Stomach (tissue), 19 donors: ENCODE measurements around the gene IGBP1. TPM values are rescaled to one million over a fixed set of nuclear protein-coding genes. Genes with fewer than 3 reads are reported as not detected.

ENCODE experiments used
- DNase-seq, 2 donors: peaks; one replicate each; pipeline versions ENCODE4 v3.0.0 to v3.0.0-alpha.2; 2013 to 2019
- H3K27ac ChIP-seq, 5 donors: fragments of 200-600 bp in 4 of 5; sonication (generic) in 4 of 5; one replicate each; pipeline ENCODE4 v1.5.1; 2013 to 2019; ENCODE audit warnings: mild to moderate bottlenecking in 1 of 5, moderate library complexity in 1 of 5
- H3K27me3 ChIP-seq, 3 donors: fragments of 200-600 bp; sonication (generic); one replicate each; pipeline ENCODE4 v1.5.1; 2017 to 2019; ENCODE audit warnings: mixed run types in 1 of 3
- H3K36me3 ChIP-seq, 4 donors: fragments of 200-600 bp; sonication (generic); 1 replicate in 3 of 4; 2 replicates in 1 of 4; pipeline ENCODE4 v1.5.1; 2016 to 2019
- H3K4me1 ChIP-seq, 4 donors: fragments of 200-600 bp; sonication (generic); one replicate each; pipeline ENCODE4 v1.5.1; 2016 to 2019
- H3K4me3 ChIP-seq, 4 donors: fragments of 200-600 bp; sonication (generic) in 3 of 4; one replicate each; pipeline ENCODE4 v1.5.1; 2016 to 2019; ENCODE audit warnings: mild to moderate bottlenecking in 1 of 4
- H3K9me3 ChIP-seq, 4 donors: fragments of 200-600 bp; sonication (generic); one replicate each; pipeline ENCODE4 v1.5.1; 2016 to 2019
- EP300 ChIP-seq: sonication (generic); formaldehyde crosslinking; IDR thresholded peaks from one replicate; pipeline ENCODE4 v1.6.1; 2017; ENCODE audit warnings: antibody characterized with exemption
- POLR2A ChIP-seq, 4 donors: fragments of 450-650 bp; IDR thresholded peaks; one replicate each; pipeline ENCODE4 v1.6.1; 2016; ENCODE audit warnings: antibody characterized with exemption in 4 of 4, control low read depth in 2 of 4, mild to moderate bottlenecking in 1 of 4, moderate library complexity in 1 of 4
- POLR2AphosphoS5 ChIP-seq, 3 donors: sonication (generic); formaldehyde crosslinking; IDR thresholded peaks; one replicate each; pipeline ENCODE4 v1.6.1; 2016; ENCODE audit warnings: antibody characterized with exemption in 3 of 3
- WGBS, 5 donors: extraction: QIAGEN DNeasy Blood & Tissue Kit in 3 of 5; methylation state at CpG; one replicate each; pipeline versions ENCODE4 v1.1.5 to v1.1.7; 2013 to 2018; 5-methylcytosine and 5-hydroxymethylcytosine counted together
- intact Hi-C: fragments of 100-400 bp; cut with DNase I; formaldehyde crosslinking; loops from one replicate; pipeline ENCODE4 v1.15.1; 2023; ENCODE audit warnings: low total_unique reads
- long read RNA-seq, 10 donors: transcript quantifications; one replicate each; lab custom pipeline, GENCODE V29; 2026
- polyA plus RNA-seq, 3 donors: library from polyadenylated mRNA; stranded (reverse); fragments of 200-250 nt; gene quantifications; one replicate each; pipeline ENCODE4 v1.2.3, GENCODE V29; 2013
- total RNA-seq, 5 donors: library from RNA; depleted of rRNA; stranded (reverse); fragments of >200 nt; gene quantifications; one replicate each; pipeline versions ENCODE4 v1.1.0 to v1.2.3, GENCODE V29; 2014 to 2016
- TF ChIP-seq, protein P1 (sequence below), 7 experiments: fragments of 450-650 bp in 4 of 7; fragments of 200-600 bp in 3 of 7; sonication (generic) in 3 of 7; IDR thresholded peaks; one replicate each; pipeline ENCODE4 v1.5.1; 2016 to 2019; ENCODE audit warnings: antibody characterized with exemption in 7 of 7, control low read depth in 2 of 7, mild to moderate bottlenecking in 1 of 7
- donor health status: healthy with polysubstance abuse.
- donor health status: Bipolar disorder and iron deficiency.
- donor health status: healthy.

Gene IGBP1
- total RNA-seq = 10 to 100 TPM; 24.6 to 77.6 (median 55.4) TPM
- 100 to 1,000 TPM in 1 of 3 donors, 10 to 100 TPM in 2; 71.5 to 130 (median 73.3) TPM for polyA plus RNA-seq
- long read RNA-seq, donor 1, transcript IGBP1-201 (6 exons, 1,862 nt) = major isoform, 14 of 14 reads
- long read RNA-seq, donor 1, partial matches to known transcripts = 0 of 14 reads
- long read RNA-seq, donor 1, other reads (novel, unspliced or antisense) = 0 of 14 reads
- long read RNA-seq, donor 2, transcript IGBP1-201 (6 exons, 1,862 nt) = major isoform, 18 of 28 reads
- long read RNA-seq, donor 2, partial matches to known transcripts = 10 of 28 reads
- long read RNA-seq, donor 2, other reads (novel, unspliced or antisense) = 0 of 28 reads
- long read RNA-seq, donor 3, transcript IGBP1-201 (6 exons, 1,862 nt) = major isoform, 7 of 7 reads
- long read RNA-seq, donor 3, partial matches to known transcripts = 0 of 7 reads
- long read RNA-seq, donor 3, other reads (novel, unspliced or antisense) = 0 of 7 reads
- long read RNA-seq, donor 4, partial matches to known transcripts = 0 of 4 reads
- long read RNA-seq, donor 4, other reads (novel, unspliced or antisense) = 0 of 4 reads
- long read RNA-seq, donor 5, transcript IGBP1-201 (6 exons, 1,862 nt) = major isoform, 20 of 21 reads
- long read RNA-seq, donor 5, partial matches to known transcripts = 0 of 21 reads
- long read RNA-seq, donor 5, other reads (novel, unspliced or antisense) = 0 of 21 reads
- long read RNA-seq, donor 6, transcript IGBP1-201 (6 exons, 1,862 nt) = major isoform, 57 of 64 reads
- long read RNA-seq, donor 6, partial matches to known transcripts = 7 of 64 reads
- long read RNA-seq, donor 6, other reads (novel, unspliced or antisense) = 0 of 64 reads
- long read RNA-seq, donor 7, transcript IGBP1-201 (6 exons, 1,862 nt) = major isoform, 22 of 39 reads
- long read RNA-seq, donor 7, partial matches to known transcripts = 17 of 39 reads
- long read RNA-seq, donor 7, other reads (novel, unspliced or antisense) = 0 of 39 reads
- long read RNA-seq, donor 8, transcript IGBP1-201 (6 exons, 1,862 nt) = major isoform, 25 of 25 reads
- long read RNA-seq, donor 8, partial matches to known transcripts = 0 of 25 reads
- long read RNA-seq, donor 8, other reads (novel, unspliced or antisense) = 0 of 25 reads
- long read RNA-seq, donor 9, transcript IGBP1-201 (6 exons, 1,862 nt) = major isoform, 18 of 29 reads
- long read RNA-seq, donor 9, partial matches to known transcripts = 11 of 29 reads
- long read RNA-seq, donor 9, other reads (novel, unspliced or antisense) = 0 of 29 reads
- long read RNA-seq, donor 10, transcript IGBP1-201 (6 exons, 1,862 nt) = major isoform, 16 of 16 reads
- long read RNA-seq, donor 10, partial matches to known transcripts = 0 of 16 reads
- long read RNA-seq, donor 10, other reads (novel, unspliced or antisense) = 0 of 16 reads

DNA sequence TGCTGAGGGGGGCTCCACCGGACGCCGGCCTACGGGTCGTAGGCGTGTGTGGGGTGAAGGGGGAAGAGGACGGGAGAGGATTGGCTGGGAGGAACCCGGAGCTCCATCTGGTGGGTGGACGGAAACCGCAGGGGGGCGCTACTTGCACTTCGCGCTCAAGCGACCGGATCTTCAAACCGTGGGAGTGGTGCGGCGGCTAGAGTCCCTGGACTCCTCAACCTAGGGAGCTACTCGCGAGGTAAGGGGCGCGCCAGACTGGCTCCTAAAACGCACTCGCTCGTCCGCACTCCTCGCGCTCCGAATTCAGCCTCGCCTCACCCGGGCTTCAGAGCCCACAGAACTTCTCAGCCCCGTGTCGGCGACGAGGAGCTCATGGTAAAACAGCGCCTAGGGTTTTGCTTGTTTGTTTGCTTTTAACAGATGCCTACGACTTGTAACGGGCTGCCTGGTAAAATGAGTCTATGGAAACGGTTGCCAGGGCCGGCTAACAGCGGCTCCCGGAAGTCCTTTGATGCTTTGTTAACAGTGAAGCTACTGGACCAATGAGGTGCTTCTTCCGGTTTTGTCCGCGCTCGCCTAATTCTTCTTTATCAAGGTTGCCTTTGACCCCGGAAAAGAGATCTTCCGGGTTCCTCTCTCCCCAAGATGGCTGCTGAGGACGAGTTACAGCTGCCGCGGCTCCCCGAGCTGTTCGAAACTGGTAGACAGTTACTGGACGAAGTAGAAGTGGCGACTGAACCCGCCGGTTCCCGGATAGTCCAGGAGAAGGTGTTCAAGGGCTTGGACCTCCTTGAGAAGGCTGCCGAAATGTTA is at the start of gene IGBP1:
Gene IGBP1, plus strand, starts transcription at position 145 of the 813 bp plus-strand sequence. Its CDS starts 501 bp downstream, at position 646.
- Histone ChIP-seq H3K9me3 (peaks cover 0 to 8% (median 3%) of the 10 kb centered on the region in 4 donors), H3K4me1 (peaks cover 10 to 27% (median 20%) of the 10 kb centered on the region in 4 donors), H3K27me3 (no peaks in the 10 kb centered on the region), H3K36me3 (peaks cover 0 to 9% (median 4%) of the 10 kb centered on the region in 4 donors), H3K27ac (peak within 1 kb of the TSS; percentile 74 to 88 (median 84)), H3K4me3 (peak within 1 kb of the TSS; percentile 59 to 81 (median 65))
- DNase-seq = peak; percentile 75 to 94
- TF ChIP-seq, protein P1, sequence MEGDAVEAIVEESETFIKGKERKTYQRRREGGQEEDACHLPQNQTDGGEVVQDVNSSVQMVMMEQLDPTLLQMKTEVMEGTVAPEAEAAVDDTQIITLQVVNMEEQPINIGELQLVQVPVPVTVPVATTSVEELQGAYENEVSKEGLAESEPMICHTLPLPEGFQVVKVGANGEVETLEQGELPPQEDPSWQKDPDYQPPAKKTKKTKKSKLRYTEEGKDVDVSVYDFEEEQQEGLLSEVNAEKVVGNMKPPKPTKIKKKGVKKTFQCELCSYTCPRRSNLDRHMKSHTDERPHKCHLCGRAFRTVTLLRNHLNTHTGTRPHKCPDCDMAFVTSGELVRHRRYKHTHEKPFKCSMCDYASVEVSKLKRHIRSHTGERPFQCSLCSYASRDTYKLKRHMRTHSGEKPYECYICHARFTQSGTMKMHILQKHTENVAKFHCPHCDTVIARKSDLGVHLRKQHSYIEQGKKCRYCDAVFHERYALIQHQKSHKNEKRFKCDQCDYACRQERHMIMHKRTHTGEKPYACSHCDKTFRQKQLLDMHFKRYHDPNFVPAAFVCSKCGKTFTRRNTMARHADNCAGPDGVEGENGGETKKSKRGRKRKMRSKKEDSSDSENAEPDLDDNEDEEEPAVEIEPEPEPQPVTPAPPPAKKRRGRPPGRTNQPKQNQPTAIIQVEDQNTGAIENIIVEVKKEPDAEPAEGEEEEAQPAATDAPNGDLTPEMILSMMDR (IDR thresholded peaks at IDR 0.05) = peak in 4 of 7 experiments; percentile 29 to 56 (median 34)
- peak in 2 of 3 donors; percentile 51 to 58 for TF ChIP-seq POLR2AphosphoS5 (IDR thresholded peaks at IDR 0.05)
- no peak for TF ChIP-seq POLR2A (IDR thresholded peaks at IDR 0.05)
- no peak for TF ChIP-seq EP300
- WGBS, 5 donors = 0 to 40% (median 5%) methylated on average over 21 to 59 of the region's 59 CpGs
- intact Hi-C loops = no loop called here

DNA sequence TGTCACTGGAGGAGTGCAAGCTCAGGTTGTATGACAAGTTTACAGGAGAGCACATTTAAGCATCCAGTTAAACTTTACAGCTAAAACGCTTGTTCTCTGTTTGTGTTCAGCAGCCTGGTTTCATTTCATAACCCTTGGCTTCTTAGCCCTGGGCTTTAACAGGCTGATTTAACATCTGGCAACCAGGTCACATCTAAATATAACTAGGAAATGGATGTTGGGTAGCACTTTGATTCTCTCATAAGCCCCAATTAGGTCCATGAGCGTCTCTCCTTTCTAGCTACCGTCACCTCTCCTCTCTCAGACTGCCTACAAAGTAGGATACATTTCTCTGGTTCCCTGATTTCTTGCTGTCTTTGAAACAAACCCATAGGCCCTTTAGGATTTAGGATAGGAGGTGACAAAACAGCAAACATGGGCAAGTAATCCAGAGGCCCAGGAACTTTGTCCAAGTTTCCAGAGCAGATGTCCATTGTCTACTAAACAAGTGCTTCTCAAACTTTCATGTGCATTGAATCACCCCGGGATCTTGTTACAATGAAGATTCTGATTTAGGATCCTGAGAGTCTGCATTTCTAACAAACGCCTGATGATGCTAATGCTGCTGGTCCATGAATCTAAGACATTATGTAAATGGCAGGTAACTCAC is 48.5 kb upstream of the IGBP1 start:
- H3K4me1 ChIP-seq = peaks cover 0 to 16% (median 7%) of the 10 kb centered on the region in 4 donors
- 73 to 88% (median 77%) methylated on average over 5 of the region's 5 CpGs for WGBS, 5 donors
- TF ChIP-seq POLR2AphosphoS5 (IDR thresholded peaks at IDR 0.05) = no peak
- TF ChIP-seq EP300 = no peak
- no peak for TF ChIP-seq POLR2A (IDR thresholded peaks at IDR 0.05)
- TF ChIP-seq, protein P1 (IDR thresholded peaks at IDR 0.05) = no peak
- no peak overlapping the region for H3K4me3 ChIP-seq
- H3K36me3 ChIP-seq = no peaks in the 10 kb centered on the region
- no peaks in the 10 kb centered on the region for H3K9me3 ChIP-seq
- intact Hi-C loops = no loop called here
- DNase-seq = no peak
- H3K27ac ChIP-seq = no peak overlapping the region
- H3K27me3 ChIP-seq = peaks cover 0 to 6% (median 0%) of the 10 kb centered on the region in 3 donors

DNA sequence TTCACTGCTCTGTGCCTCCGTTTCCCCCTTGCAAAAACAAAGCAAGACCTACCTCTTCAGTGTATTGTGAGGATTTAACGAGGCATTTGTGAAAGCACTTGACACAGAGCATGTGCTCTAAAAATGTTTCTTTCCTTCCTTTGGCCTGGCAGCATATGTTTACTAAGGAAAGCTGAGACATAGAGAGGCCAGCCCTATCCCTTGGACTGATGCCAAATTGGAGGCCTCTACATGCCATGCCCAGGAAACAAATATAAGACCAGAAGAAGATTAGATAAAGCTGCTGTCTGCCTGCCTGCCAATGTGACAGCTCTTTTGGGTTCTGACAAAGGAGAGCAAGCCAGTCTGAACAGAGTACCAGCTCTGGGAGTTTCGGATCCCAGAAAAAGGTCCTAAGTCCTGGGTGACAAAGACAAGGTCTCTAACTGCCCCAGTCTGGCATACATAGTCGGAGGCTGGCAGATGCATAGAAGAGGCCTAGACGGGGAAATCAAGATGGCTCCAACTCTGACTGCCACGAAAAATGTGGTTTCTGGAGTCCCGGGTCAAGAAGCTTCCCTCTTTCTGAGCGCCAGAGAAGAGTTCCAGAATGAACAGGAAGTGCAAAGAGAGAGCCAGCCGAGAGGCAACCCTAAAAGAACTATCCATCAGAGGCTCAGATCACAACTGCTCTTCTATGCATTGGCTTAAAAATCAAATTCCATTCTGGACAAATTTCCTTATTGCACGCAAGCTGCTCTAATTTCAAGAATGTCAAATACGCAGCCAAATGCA is 45.2 kb upstream of the IGBP1 start:
- Histone ChIP-seq H3K27ac (peak overlapping the region in 2 of 5 donors; percentile 3 to 5), H3K9me3 (no peaks in the 10 kb centered on the region), H3K4me3 (no peak overlapping the region), H3K27me3 (no peaks in the 10 kb centered on the region), H3K36me3 (no peaks in the 10 kb centered on the region), H3K4me1 (peaks cover 0 to 16% (median 7%) of the 10 kb centered on the region in 4 donors)
- peak; percentile 50 to 59 for DNase-seq
- TF ChIP-seq POLR2A (IDR thresholded peaks at IDR 0.05) (no peak), POLR2AphosphoS5 (IDR thresholded peaks at IDR 0.05) (no peak)
- 18 to 36% (median 32%) methylated on average over 10 to 11 of the region's 11 CpGs for WGBS, 5 donors
- intact Hi-C loops = no loop called here
